Liver (tissue), 3 donors: ENCODE data around the gene C2CD4D.

Experiments used
- HNF4G ChIP-seq: IDR thresholded peaks from 2 replicates; pipeline ENCODE4 v1.6.1; 2016; ENCODE audit warnings: antibody characterized with exemption
- RAD21 ChIP-seq, 2 donors: IDR thresholded peaks; 2 replicates each; pipeline ENCODE4 v1.6.1; 2016; ENCODE audit warnings: antibody characterized with exemption in 2 of 2, mild to moderate bottlenecking in 2 of 2
- REST ChIP-seq: IDR thresholded peaks from 2 replicates; pipeline ENCODE4 v1.6.1; 2016; ENCODE audit warnings: antibody characterized with exemption, mild to moderate bottlenecking
- RXRA ChIP-seq, 2 donors: IDR thresholded peaks; 2 replicates each; pipeline ENCODE4 v1.6.1; 2017 to 2018; ENCODE audit warnings: antibody characterized with exemption in 2 of 2, mild to moderate bottlenecking in 1 of 2
- ZBTB33 ChIP-seq: IDR thresholded peaks from 2 replicates; pipeline ENCODE4 v1.6.1; 2016; ENCODE audit warnings: antibody characterized with exemption
- TF ChIP-seq, protein P1 (sequence below): fragments of 150-350 bp; IDR thresholded peaks from 2 replicates; pipeline ENCODE4 v1.5.1; 2017; ENCODE audit warnings: improper control_type of control experiment, low read depth, low read length; ENCODE audit not compliant: missing input control
- TF ChIP-seq, protein P2 (sequence below): IDR thresholded peaks from 2 replicates; pipeline ENCODE4 v1.6.1; 2016; ENCODE audit warnings: antibody characterized with exemption
- donor health status: healthy.
- donor health status: healthy.

DNA sequence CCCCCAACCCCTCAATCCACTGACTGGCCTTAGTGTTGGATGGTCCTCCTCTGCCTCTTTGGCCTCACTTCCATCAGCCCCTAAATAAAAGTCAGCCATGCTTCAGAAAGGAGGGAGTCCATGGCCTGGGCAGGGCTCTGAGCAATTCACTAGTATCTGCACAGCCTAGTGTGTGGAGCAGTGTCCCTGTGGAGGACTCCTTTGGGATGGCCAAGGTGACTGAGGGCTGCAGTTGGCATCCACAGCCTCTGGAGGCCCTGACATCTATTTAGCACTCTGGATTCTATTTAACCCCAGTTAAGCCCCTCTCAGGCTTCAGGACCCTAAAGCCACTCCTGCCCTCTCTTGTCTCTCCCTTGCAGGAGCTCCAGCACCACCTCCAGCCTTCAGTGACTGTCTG is 10.3 kb upstream of the C2CD4D start:
- TF ChIP-seq, protein P1, sequence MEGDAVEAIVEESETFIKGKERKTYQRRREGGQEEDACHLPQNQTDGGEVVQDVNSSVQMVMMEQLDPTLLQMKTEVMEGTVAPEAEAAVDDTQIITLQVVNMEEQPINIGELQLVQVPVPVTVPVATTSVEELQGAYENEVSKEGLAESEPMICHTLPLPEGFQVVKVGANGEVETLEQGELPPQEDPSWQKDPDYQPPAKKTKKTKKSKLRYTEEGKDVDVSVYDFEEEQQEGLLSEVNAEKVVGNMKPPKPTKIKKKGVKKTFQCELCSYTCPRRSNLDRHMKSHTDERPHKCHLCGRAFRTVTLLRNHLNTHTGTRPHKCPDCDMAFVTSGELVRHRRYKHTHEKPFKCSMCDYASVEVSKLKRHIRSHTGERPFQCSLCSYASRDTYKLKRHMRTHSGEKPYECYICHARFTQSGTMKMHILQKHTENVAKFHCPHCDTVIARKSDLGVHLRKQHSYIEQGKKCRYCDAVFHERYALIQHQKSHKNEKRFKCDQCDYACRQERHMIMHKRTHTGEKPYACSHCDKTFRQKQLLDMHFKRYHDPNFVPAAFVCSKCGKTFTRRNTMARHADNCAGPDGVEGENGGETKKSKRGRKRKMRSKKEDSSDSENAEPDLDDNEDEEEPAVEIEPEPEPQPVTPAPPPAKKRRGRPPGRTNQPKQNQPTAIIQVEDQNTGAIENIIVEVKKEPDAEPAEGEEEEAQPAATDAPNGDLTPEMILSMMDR, result no peak
- no peak for TF ChIP-seq REST
- TF ChIP-seq, protein P2, sequence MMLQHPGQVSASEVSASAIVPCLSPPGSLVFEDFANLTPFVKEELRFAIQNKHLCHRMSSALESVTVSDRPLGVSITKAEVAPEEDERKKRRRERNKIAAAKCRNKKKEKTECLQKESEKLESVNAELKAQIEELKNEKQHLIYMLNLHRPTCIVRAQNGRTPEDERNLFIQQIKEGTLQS, result no peak
- no peak for TF ChIP-seq RAD21 (IDR thresholded peaks at IDR 0.05)
- TF ChIP-seq ZBTB33, result no peak
- TF ChIP-seq HNF4G, result no peak
- TF ChIP-seq RXRA (IDR thresholded peaks at IDR 0.05), result no peak
